Skeletal muscle cell (primary cell): Measurements from ENCODE around the gene GAGE12D.
"Not testable (repeated sequence)": the region's sequence is repeated elsewhere in the genome, so short reads cannot be mapped to it uniquely, and the experiment has no call there.

Experiments
- DNase-seq: peaks from one replicate; pipeline ENCODE4 v3.0.0-alpha.2; 2010; ENCODE audit warnings: low read depth
- H3K4me3 ChIP-seq: 2 replicates; pipeline ENCODE4 v1.5.1; 2011; ENCODE audit warnings: low read depth, mild to moderate bottlenecking, control low read depth, low read length, moderate library complexity

Gene GAGE12D

GRCh38 chrX:49541433-49541832, at the start of gene GAGE12D:
Gene GAGE12D, plus strand, starts transcription at chrX:49541733. Its CDS starts 1,155 bp downstream, at chrX:49542888.
- not testable (repeated sequence) for H3K4me3 ChIP-seq, DNase-seq

GRCh38 chrX:49531877-49532276, 9.7 kb upstream of the GAGE12D start, which contains the start of gene GAGE12C:
Gene GAGE12C, plus strand, starts transcription at chrX:49532177. Its CDS starts 1,155 bp downstream, at chrX:49533332.
- H3K4me3 ChIP-seq, DNase-seq: not testable (repeated sequence)

- not testable (repeated sequence) for H3K4me3 ChIP-seq, DNase-seq
These were observed 9.5 kb downstream of the GAGE12D start, which contains the start of gene GAGE12E for GRCh38 chrX:49550989-49551388. Gene GAGE12E, plus strand, starts transcription at chrX:49551289. Its CDS starts 1,155 bp downstream, at chrX:49552444.

- DNase-seq, H3K4me3 ChIP-seq: not testable (repeated sequence)
These were observed 19.0 kb downstream of the GAGE12D start, which contains the start of gene GAGE12F for GRCh38 chrX:49560542-49560941. Gene GAGE12F, plus strand, starts transcription at chrX:49560842. Its CDS starts 1,155 bp downstream, at chrX:49561997.

- not testable (repeated sequence) for DNase-seq, H3K4me3 ChIP-seq
These were observed 27.2 kb downstream of the GAGE12D start for GRCh38 chrX:49568728-49569127.

- DNase-seq, result not testable (repeated sequence)
These were observed 27.6 kb downstream of the GAGE12D start for GRCh38 chrX:49569152-49569551.

GRCh38 chrX:49570100-49570499, 28.6 kb downstream of the GAGE12D start, which contains the start of gene GAGE12G:
Gene GAGE12G, plus strand, starts transcription at chrX:49570400. Its CDS starts 1,155 bp downstream, at chrX:49571555.
- not testable (repeated sequence) for DNase-seq, H3K4me3 ChIP-seq

More at GRCh38 chrX:49569152-49569551, 27.6 kb downstream of the GAGE12D start:
- H3K4me3 ChIP-seq, result not testable (repeated sequence)

GRCh38 chrX:49579649-49580048, 38.1 kb downstream of the GAGE12D start, which contains the start of gene GAGE12H:
Gene GAGE12H, plus strand, starts transcription at chrX:49579949. Its CDS starts 1,155 bp downstream, at chrX:49581104.
- not testable (repeated sequence) for H3K4me3 ChIP-seq, DNase-seq

GRCh38 chrX:49589196-49589595, 47.7 kb downstream of the GAGE12D start, which contains the start of gene GAGE2A:
Gene GAGE2A, plus strand, starts transcription at chrX:49589496. Its CDS starts 1,155 bp downstream, at chrX:49590651.
- not testable (repeated sequence) for DNase-seq, H3K4me3 ChIP-seq

GRCh38 chrX:49589769-49590478, 48.4 kb downstream of the GAGE12D start:
- not testable (repeated sequence) for DNase-seq, H3K4me3 ChIP-seq

- DNase-seq, result not testable (repeated sequence)
These were observed 49.0 kb downstream of the GAGE12D start for GRCh38 chrX:49590488-49590887.

More at GRCh38 chrX:49590488-49590887, 49.0 kb downstream of the GAGE12D start:
- H3K4me3 ChIP-seq, result not testable (repeated sequence)
